H9 (cell line): ENCODE data around the gene FBN1. TPM values are rescaled to one million over a fixed set of nuclear protein-coding genes. Genes with fewer than 3 reads are reported as not detected.

ENCODE experiments used
- DNase-seq: peaks from one replicate; pipeline ENCODE4 v3.0.0-alpha.2; 2017
- H2AFZ ChIP-seq: one replicate; pipeline ENCODE4 v1.6.1; 2013; ENCODE audit warnings: mild to moderate bottlenecking, low read length, control low read depth, moderate library complexity
- H2AK5ac ChIP-seq: 2 replicates; pipeline ENCODE4 v1.6.1; 2013; ENCODE audit warnings: low read length, control low read depth, mixed read lengths; ENCODE audit not compliant: insufficient read length
- H2BK120ac ChIP-seq: one replicate; pipeline ENCODE4 v1.6.1; 2013; ENCODE audit warnings: low read depth, mild to moderate bottlenecking, low read length, control low read depth, inconsistent platforms; ENCODE audit not compliant: poor library complexity, severe bottlenecking
- H2BK12ac ChIP-seq: 2 replicates; pipeline ENCODE4 v1.6.1; 2013; ENCODE audit warnings: low read length, control low read depth, mixed read lengths, low read depth; ENCODE audit not compliant: insufficient read length
- H2BK15ac ChIP-seq: 2 replicates; pipeline ENCODE4 v1.6.1; 2013; ENCODE audit warnings: low read depth, low read length, control low read depth
- H2BK20ac ChIP-seq: one replicate; pipeline ENCODE4 v1.6.1; 2013; ENCODE audit warnings: low read depth, mild to moderate bottlenecking, low read length, control low read depth, inconsistent platforms; ENCODE audit not compliant: poor library complexity, severe bottlenecking
- H2BK5ac ChIP-seq: 2 replicates; pipeline ENCODE4 v1.6.1; 2013; ENCODE audit warnings: low read length, control low read depth, mixed read lengths; ENCODE audit not compliant: insufficient read length
- H3K14ac ChIP-seq: 2 replicates; pipeline ENCODE4 v1.6.1; 2013; ENCODE audit warnings: low read length, control low read depth; ENCODE audit not compliant: insufficient read depth
- H3K18ac ChIP-seq: 2 replicates; pipeline ENCODE4 v1.6.1; 2013; ENCODE audit warnings: low read depth, mild to moderate bottlenecking, mixed read lengths, low read length, control low read depth; ENCODE audit not compliant: insufficient read length
- H3K23ac ChIP-seq: 2 replicates; pipeline ENCODE4 v1.6.1; 2013; ENCODE audit warnings: low read length, control low read depth, mixed read lengths, low read depth; ENCODE audit not compliant: insufficient read length
- H3K23me2 ChIP-seq: 2 replicates; pipeline ENCODE4 v1.6.1; 2013; ENCODE audit warnings: low read depth, mild to moderate bottlenecking, mixed read lengths, low read length, control low read depth; ENCODE audit not compliant: insufficient read length, poor library complexity, severe bottlenecking
- H3K27ac ChIP-seq: 2 replicates; pipeline ENCODE4 v1.5.1; 2013; ENCODE audit warnings: low read length, control low read depth, mixed read lengths, low read depth; ENCODE audit not compliant: insufficient read length
- H3K27me3 ChIP-seq: 2 replicates; pipeline ENCODE4 v1.6.1; 2013; ENCODE audit warnings: low read length, control low read depth, inconsistent platforms; ENCODE audit not compliant: insufficient read depth
- H3K4ac ChIP-seq: 2 replicates; pipeline ENCODE4 v1.6.1; 2013; ENCODE audit warnings: low read depth, mild to moderate bottlenecking, control low read depth, inconsistent platforms, low read length, moderate library complexity
- H3K4me1 ChIP-seq: 2 replicates; pipeline ENCODE4 v1.6.1; 2013; ENCODE audit warnings: low read length, control low read depth, inconsistent platforms; ENCODE audit not compliant: insufficient read depth
- H3K4me2 ChIP-seq: 2 replicates; pipeline ENCODE4 v1.6.1; 2013; ENCODE audit warnings: low read length, control low read depth, mixed read lengths; ENCODE audit not compliant: insufficient read length, insufficient read depth
- H3K56ac ChIP-seq: 2 replicates; pipeline ENCODE4 v1.6.1; 2013; ENCODE audit warnings: low read depth, mild to moderate bottlenecking, mixed read lengths, low read length, control low read depth; ENCODE audit not compliant: insufficient read length
- H3K79me1 ChIP-seq: 2 replicates; pipeline ENCODE4 v1.6.1; 2013; ENCODE audit warnings: low read depth, mild to moderate bottlenecking, moderate library complexity, low read length, control low read depth, inconsistent platforms; ENCODE audit not compliant: insufficient read depth, poor library complexity, severe bottlenecking
- H3K79me2 ChIP-seq: 2 replicates; pipeline ENCODE4 v1.6.1; 2013; ENCODE audit warnings: low read length, control low read depth, inconsistent platforms; ENCODE audit not compliant: insufficient read depth
- H3K9ac ChIP-seq: 2 replicates; pipeline ENCODE4 v1.6.1; 2013; ENCODE audit warnings: low read length, control low read depth, mixed read lengths; ENCODE audit not compliant: insufficient read length; ENCODE audit errors: extremely low read depth
- H3K9me3 ChIP-seq: one replicate; pipeline ENCODE4 v1.6.1; 2013; ENCODE audit warnings: low read depth, low read length, inconsistent platforms; ENCODE audit not compliant: control insufficient read depth
- H3T11ph ChIP-seq: one replicate; pipeline ENCODE4 v1.6.1; 2013; ENCODE audit warnings: mild to moderate bottlenecking, low read length, control low read depth, inconsistent platforms
- H4K20me1 ChIP-seq: one replicate; pipeline ENCODE4 v1.6.1; 2013; ENCODE audit not compliant: control insufficient read depth, insufficient read length, insufficient read depth
- H4K5ac ChIP-seq: 2 replicates; pipeline ENCODE4 v1.6.1; 2013; ENCODE audit warnings: low read depth, mild to moderate bottlenecking, mixed read lengths, low read length, control low read depth; ENCODE audit not compliant: insufficient read length
- H4K8ac ChIP-seq: replicated peaks from 2 replicates; pipeline ENCODE4 v1.6.1; 2013; ENCODE audit warnings: low read length, control low read depth, mixed read lengths, low read depth; ENCODE audit not compliant: insufficient read length
- H4K91ac ChIP-seq: 2 replicates; pipeline ENCODE4 v1.6.1; 2013; ENCODE audit warnings: low read depth, mild to moderate bottlenecking, moderate library complexity, mixed read lengths, low read length, control low read depth; ENCODE audit not compliant: insufficient read length
- H3K27ac Mint-ChIP-seq, 3 experiments: 2 replicates in 2 of 3; 3 replicates in 1 of 3; pipeline ENCODE4 v1.8.0; 2020 to 2021; ENCODE audit warnings: mixed read lengths in 3 of 3, mild to moderate bottlenecking in 1 of 3, moderate library complexity in 1 of 3
- H3K27me3 Mint-ChIP-seq: 2 replicates; pipeline ENCODE4 v1.8.0; 2021; ENCODE audit warnings: low read depth, mild to moderate bottlenecking, moderate library complexity, mixed read lengths
- H3K36me3 Mint-ChIP-seq, 3 experiments: 2 replicates in 2 of 3; 3 replicates in 1 of 3; pipeline ENCODE4 v1.8.0; 2020 to 2021; ENCODE audit warnings: low read depth in 3 of 3, mixed read lengths in 3 of 3; ENCODE audit not compliant: insufficient read depth in 1 of 3
- H3K4me1 Mint-ChIP-seq, 2 experiments: 2 replicates each; pipeline ENCODE4 v1.8.0; 2020; ENCODE audit warnings: mixed read lengths in 2 of 2
- H3K4me3 Mint-ChIP-seq, 2 experiments: 2 replicates in 1 of 2; 3 replicates in 1 of 2; pipeline ENCODE4 v1.8.0; 2020 to 2021; ENCODE audit warnings: mild to moderate bottlenecking in 2 of 2, mixed read lengths in 2 of 2, moderate library complexity in 1 of 2
- H3K9me3 Mint-ChIP-seq, 2 experiments: 2 replicates in 1 of 2; 3 replicates in 1 of 2; pipeline ENCODE4 v1.8.0; 2020; ENCODE audit warnings: mild to moderate bottlenecking in 2 of 2, mixed read lengths in 2 of 2, moderate library complexity in 1 of 2
- CTCF ChIP-seq: fragments of 200-600 bp; sonication (generic); conservative IDR thresholded peaks from 3 replicates; pipeline ENCODE4 v1.8.0; 2021; ENCODE audit warnings: antibody characterized with exemption, mild to moderate bottlenecking
- WGBS: extraction: QIAGEN DNeasy Blood & Tissue Kit; methylation state at CpG from one replicate; pipeline ENCODE4 v1.1.7; 2013; ENCODE audit warnings: missing lambda C conversion rate, low lambda C conversion rate, mixed read lengths; ENCODE audit not compliant: insufficient read length; ENCODE audit errors: extremely low coverage; 5-methylcytosine and 5-hydroxymethylcytosine counted together
- total RNA-seq: library from RNA; stranded (reverse); gene quantifications from 2 replicates; pipeline ENCODE4 v1.2.1, GENCODE V29; 2021

The FBN1 gene
- total RNA-seq, 1 experiment from 2014 or later = 3.6 TPM

GRCh38 chr15:48584090-48584811, 61.3 kb downstream of the FBN1 start:
- H3T11ph ChIP-seq = no peak overlapping the region
- H3K79me1 ChIP-seq = no peaks in the 10 kb centered on the region
- no peak overlapping the region for H3K18ac ChIP-seq
- H3K14ac ChIP-seq = no peak overlapping the region
- no peak overlapping the region for H3K9ac ChIP-seq
- no peaks in the 10 kb centered on the region for H3K36me3 Mint-ChIP-seq
- no peak overlapping the region for H3K56ac ChIP-seq
- no peak overlapping the region for H2AFZ ChIP-seq
- H3K4me1 Mint-ChIP-seq = no peaks in the 10 kb centered on the region
- H2BK20ac ChIP-seq = no peak overlapping the region
- no peak overlapping the region for H3K4me3 Mint-ChIP-seq
- TF ChIP-seq CTCF = no peak
- no peak overlapping the region for H2BK5ac ChIP-seq
- H3K27me3 Mint-ChIP-seq = no peaks in the 10 kb centered on the region
- no peak overlapping the region for H4K5ac ChIP-seq
- no peak overlapping the region for H3K4ac ChIP-seq
- no peaks in the 10 kb centered on the region for H4K20me1 ChIP-seq
- no peaks in the 10 kb centered on the region for H3K23me2 ChIP-seq
- H3K27me3 ChIP-seq = no peaks in the 10 kb centered on the region
- DNase-seq = no peak
- no peak overlapping the region for H3K27ac ChIP-seq
- H3K4me1 ChIP-seq = no peaks in the 10 kb centered on the region
- no peak overlapping the region for H3K27ac Mint-ChIP-seq
- no peaks in the 10 kb centered on the region for H3K9me3 ChIP-seq
- no peak overlapping the region for H4K91ac ChIP-seq
- H3K9me3 Mint-ChIP-seq = no peaks in the 10 kb centered on the region
- H3K4me2 ChIP-seq = no peak overlapping the region
- H2BK15ac ChIP-seq = no peak overlapping the region
- H3K79me2 ChIP-seq = no peaks in the 10 kb centered on the region
- H3K23ac ChIP-seq = no peak overlapping the region
- no peak overlapping the region for H2BK12ac ChIP-seq
- no peak overlapping the region for H4K8ac ChIP-seq
- H2AK5ac ChIP-seq = no peak overlapping the region
- H2BK120ac ChIP-seq = no peak overlapping the region
- no CpG with 5 or more reads among the region's 5 CpGs for WGBS
